Panc1 (cell line): ENCODE results near the gene UBE3B. TPM values are rescaled to one million over a fixed set of nuclear protein-coding genes. Genes with fewer than 3 reads are reported as not detected.

Experiments used
- ATAC-seq: fragments of 200-7000 bp; cut with Tn5 transposase; 2 replicates; pipeline ENCODE4 v1.9.1; 2020; ENCODE audit warnings: mild to moderate bottlenecking, moderate library complexity
- BruUV-seq: library from RNA; stranded (reverse); fragments of 400-500 nt; replicated peaks from 2 replicates; lab custom pipeline; 2021; lab: Mats Ljungman, UMichigan
- CTCF ChIA-PET: fragments of 300-600 bp; sonication (Branson Sonifier 250); formaldehyde crosslinking; loops from one replicate; lab custom pipeline; 2022; ENCODE audit warnings: antibody characterized with exemption; lab: Charles Lee
- POLR2A ChIA-PET: fragments of 300-600 bp; sonication (Branson Sonifier 250); formaldehyde crosslinking; loops from one replicate; lab custom pipeline; 2022; ENCODE audit warnings: antibody characterized with exemption; lab: Charles Lee
- DNase-seq: peaks from one replicate; pipeline ENCODE4 v3.0.0-alpha.2; 2010; ENCODE audit warnings: low read depth, low spot score
- H3K27ac ChIP-seq: 2 replicates; pipeline ENCODE4 v1.5.1; 2011; ENCODE audit warnings: mild to moderate bottlenecking, low read length, inconsistent platforms
- H3K27me3 ChIP-seq: fragments of 200-500 bp; sonication (Bioruptor generic); 2 replicates; pipeline ENCODE4 v1.6.0; 2014; ENCODE audit warnings: low read length, inconsistent platforms; ENCODE audit not compliant: control insufficient read depth, insufficient read depth
- H3K36me3 ChIP-seq: fragments of 200-500 bp; sonication (Bioruptor generic); 2 replicates; pipeline ENCODE4 v1.5.1; 2014; ENCODE audit warnings: inconsistent platforms, mild to moderate bottlenecking, low read length, moderate library complexity; ENCODE audit not compliant: control insufficient read depth, insufficient read depth
- H3K4me1 ChIP-seq: 2 replicates; pipeline ENCODE4 v1.5.1; 2011; ENCODE audit warnings: inconsistent platforms, mild to moderate bottlenecking, low read length, moderate library complexity; ENCODE audit not compliant: control insufficient read depth, insufficient read depth
- H3K4me3 ChIP-seq, 2 experiments: 2 replicates each; pipeline ENCODE4 v1.5.1; 2011 to 2012; ENCODE audit warnings: low read depth in 2 of 2, low read length in 2 of 2, mild to moderate bottlenecking in 2 of 2, inconsistent platforms in 1 of 2, moderate library complexity in 1 of 2
- H3K9me3 ChIP-seq: fragments of 200-500 bp; sonication (Bioruptor generic); 2 replicates; pipeline ENCODE4 v1.5.1; 2014; ENCODE audit warnings: low read depth, mild to moderate bottlenecking, inconsistent platforms, low read length, moderate library complexity; ENCODE audit not compliant: control insufficient read depth, insufficient read depth
- CTCF ChIP-seq: fragments of 450-650 bp; IDR thresholded peaks from 2 replicates; pipeline ENCODE4 v1.5.1; 2017; ENCODE audit warnings: mild to moderate bottlenecking
- POLR2AphosphoS5 ChIP-seq: IDR thresholded peaks from 2 replicates; pipeline ENCODE4 v1.6.1; 2012; ENCODE audit warnings: mild to moderate bottlenecking, low read depth, low read length, moderate library complexity
- REST ChIP-seq, 2 experiments: IDR thresholded peaks; 2 replicates each; pipeline ENCODE4 v1.6.1; 2011 to 2012; ENCODE audit warnings: low read depth in 2 of 2, control low read depth in 1 of 2, low read length in 1 of 2, mild to moderate bottlenecking in 1 of 2, moderate library complexity in 1 of 2; ENCODE audit not compliant: insufficient read depth in 1 of 2
- SIN3A ChIP-seq: IDR thresholded peaks from 2 replicates; pipeline ENCODE4 v1.6.1; 2012; ENCODE audit warnings: low read depth, mild to moderate bottlenecking, low read length, moderate library complexity, borderline replicate concordance; ENCODE audit not compliant: insufficient read depth
- TCF7L2 ChIP-seq: IDR thresholded peaks from 2 replicates; pipeline ENCODE4 v1.6.1; 2011; ENCODE audit warnings: mild to moderate bottlenecking, low read depth, low read length, inconsistent platforms
- in situ Hi-C: cut with HindIII; loops from 2 replicates; pipeline ENCODE4 v1.10.0; 2016; ENCODE audit warnings: low sequenced_read_pairs, low pct_unique_long_range_greater_than_20kb
- intact Hi-C: fragments of 100-400 bp; cut with micrococcal nuclease; formaldehyde crosslinking; loops from one replicate; pipeline ENCODE4 v1.10.0; 2022; ENCODE audit not compliant: unreplicated experiment
- total RNA-seq: library from RNA; stranded (reverse); gene quantifications from one replicate; pipeline ENCODE4 v1.2.1, GENCODE V29; 2021; ENCODE audit not compliant: unreplicated experiment

The UBE3B gene
- total RNA-seq, 1 experiment from 2014 or later: 38.9 TPM

DNA sequence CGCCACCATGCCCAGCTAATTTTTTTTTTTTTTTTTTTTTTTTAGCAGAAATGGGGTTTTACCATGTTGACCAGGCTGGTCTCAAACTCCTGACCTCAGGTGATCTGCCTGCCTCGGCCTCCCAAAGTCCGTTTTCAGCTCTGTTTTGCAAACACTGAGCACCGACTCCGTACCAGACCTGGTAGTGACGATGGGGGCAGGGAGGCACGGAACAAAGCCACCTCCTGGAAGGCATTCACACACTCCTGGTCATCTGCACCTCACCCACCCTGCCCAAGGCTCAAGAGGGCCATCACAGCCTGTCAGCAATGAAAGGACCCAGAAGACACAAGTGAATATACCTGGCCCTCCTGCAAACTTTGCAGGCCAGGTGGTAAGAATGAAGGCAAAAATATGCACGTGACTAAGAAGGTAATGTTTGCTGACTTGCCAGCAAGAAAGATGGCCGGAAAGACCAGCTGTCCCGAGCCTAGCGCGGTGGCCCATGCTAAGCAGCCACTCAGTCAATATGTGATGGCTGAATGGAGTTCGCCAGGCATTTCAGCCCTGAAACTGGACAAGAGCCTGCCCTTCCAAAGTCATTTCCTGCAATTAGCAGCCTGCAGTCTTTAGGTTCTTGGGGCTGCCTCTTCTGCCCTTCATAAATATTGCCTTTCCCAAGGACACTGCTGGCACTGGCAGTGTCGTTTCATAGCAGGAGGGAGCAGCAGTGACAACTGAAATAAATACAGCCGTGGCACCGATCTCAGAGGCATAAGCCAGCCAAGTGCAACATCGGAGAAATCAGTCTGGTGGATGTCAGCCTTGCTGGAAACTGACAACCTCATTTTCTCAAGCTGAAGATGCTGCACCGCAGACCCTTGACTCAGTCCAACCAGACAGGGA is 78.2 kb downstream of the UBE3B start:
- Histone ChIP-seq H3K27me3 (peaks cover 2% of the 10 kb centered on the region; the same call in 1 of the 2 replicates), H3K9me3 (no peaks in the 10 kb centered on the region), H3K4me3 (no peak overlapping the region), H3K27ac (no peak overlapping the region), H3K4me1 (no peaks in the 10 kb centered on the region), H3K36me3 (no peaks in the 10 kb centered on the region)
- in situ Hi-C loops: no loop called here
- no peak for ATAC-seq
- TF ChIP-seq SIN3A: no peak
- TF ChIP-seq POLR2AphosphoS5: no peak
- TF ChIP-seq REST (IDR thresholded peaks at IDR 0.05; ENCODE audit: insufficient read depth in 1 of 2, low read depth in 2 of 2, low read length in 1 of 2): no peak
- no peak for TF ChIP-seq TCF7L2
- TF ChIP-seq CTCF: no peak
- POLR2A ChIA-PET: interaction anchor here (0.7 kb wide), 1 partner anchor 804 kb away, joined by 3 read pairs; no protein-coding TSS in a partner anchor
- BruUV-seq: no TSS peak
- CTCF ChIA-PET: no interaction called here
- intact Hi-C loops: no loop called here
- DNase-seq: no peak

GRCh38 chr12:109557200-109557599 is 79.8 kb downstream of the UBE3B start:
- ATAC-seq: no peak
- no TSS peak for BruUV-seq
- in situ Hi-C loops (no loop called here), intact Hi-C loops (no loop called here)
- H3K27me3 ChIP-seq: no peaks in the 10 kb centered on the region
- TF ChIP-seq POLR2AphosphoS5 (no peak), REST (IDR thresholded peaks at IDR 0.05; ENCODE audit: insufficient read depth in 1 of 2, low read depth in 2 of 2, low read length in 1 of 2) (no peak), TCF7L2 (no peak), SIN3A (no peak), CTCF (no peak)
- no peaks in the 10 kb centered on the region for H3K36me3 ChIP-seq
- H3K4me1 ChIP-seq: no peaks in the 10 kb centered on the region
- H3K27ac ChIP-seq: no peak overlapping the region
- POLR2A ChIA-PET: no interaction called here
- CTCF ChIA-PET: no interaction called here
- H3K4me3 ChIP-seq: no peak overlapping the region
- no peak for DNase-seq
- no peaks in the 10 kb centered on the region for H3K9me3 ChIP-seq
